ENCODE measurements around the gene ACSL4.

ACSL4 gene

DNA sequence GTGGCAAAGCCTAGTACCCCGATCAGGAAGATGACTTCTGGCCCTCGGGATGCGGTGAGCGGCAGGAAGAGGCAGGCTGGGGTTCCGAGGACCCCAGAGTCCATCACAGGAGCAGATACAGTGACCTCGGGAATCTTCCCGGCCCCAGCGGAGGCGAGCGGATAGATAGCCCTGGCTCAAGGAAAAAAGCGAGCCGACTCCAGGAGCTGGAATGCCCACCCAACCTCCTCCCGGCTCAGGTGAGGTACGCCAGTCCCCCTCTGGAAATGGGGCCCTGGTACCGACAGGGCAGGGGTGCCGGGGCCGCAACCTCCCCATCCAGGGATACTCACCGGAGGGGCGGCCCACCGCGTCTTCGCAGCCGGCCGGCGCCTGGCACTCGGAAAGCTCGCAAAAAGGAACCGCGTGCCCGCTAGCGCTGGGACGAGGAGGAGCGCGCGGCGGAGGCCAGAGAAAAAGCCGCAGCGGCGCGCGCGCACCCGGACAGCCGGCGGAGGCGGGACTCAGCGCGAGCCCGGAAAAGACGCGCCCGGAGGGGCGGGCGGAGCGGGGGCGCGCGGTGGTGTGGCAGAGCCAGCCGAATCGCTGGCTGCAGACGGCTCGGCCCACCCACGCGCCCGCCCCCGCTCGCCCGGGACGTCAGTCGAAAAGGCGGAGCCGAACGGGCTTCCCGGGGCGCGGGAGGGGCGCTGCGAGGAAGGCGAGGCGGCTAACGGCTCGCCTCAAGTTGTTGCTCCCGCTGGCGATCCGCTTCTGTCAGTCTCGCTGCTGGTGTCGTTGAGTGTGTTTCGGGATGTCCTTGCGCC, at the start of gene ACSL4:
Gene ACSL4 (minus strand): TSS at position 451 of the 806 bp plus-strand sequence. CDS start 49,894 bp downstream, outside the sequence.
- TF ChIP-seq, protein P1, sequence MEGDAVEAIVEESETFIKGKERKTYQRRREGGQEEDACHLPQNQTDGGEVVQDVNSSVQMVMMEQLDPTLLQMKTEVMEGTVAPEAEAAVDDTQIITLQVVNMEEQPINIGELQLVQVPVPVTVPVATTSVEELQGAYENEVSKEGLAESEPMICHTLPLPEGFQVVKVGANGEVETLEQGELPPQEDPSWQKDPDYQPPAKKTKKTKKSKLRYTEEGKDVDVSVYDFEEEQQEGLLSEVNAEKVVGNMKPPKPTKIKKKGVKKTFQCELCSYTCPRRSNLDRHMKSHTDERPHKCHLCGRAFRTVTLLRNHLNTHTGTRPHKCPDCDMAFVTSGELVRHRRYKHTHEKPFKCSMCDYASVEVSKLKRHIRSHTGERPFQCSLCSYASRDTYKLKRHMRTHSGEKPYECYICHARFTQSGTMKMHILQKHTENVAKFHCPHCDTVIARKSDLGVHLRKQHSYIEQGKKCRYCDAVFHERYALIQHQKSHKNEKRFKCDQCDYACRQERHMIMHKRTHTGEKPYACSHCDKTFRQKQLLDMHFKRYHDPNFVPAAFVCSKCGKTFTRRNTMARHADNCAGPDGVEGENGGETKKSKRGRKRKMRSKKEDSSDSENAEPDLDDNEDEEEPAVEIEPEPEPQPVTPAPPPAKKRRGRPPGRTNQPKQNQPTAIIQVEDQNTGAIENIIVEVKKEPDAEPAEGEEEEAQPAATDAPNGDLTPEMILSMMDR (IDR thresholded peaks at IDR 0.05; ENCODE audit: insufficient read depth, missing control alignments) = no peak
- FAIRE-seq = no peak
- no peak for DNase-seq (ENCODE audit: insufficient read length, low spot score)

DNA sequence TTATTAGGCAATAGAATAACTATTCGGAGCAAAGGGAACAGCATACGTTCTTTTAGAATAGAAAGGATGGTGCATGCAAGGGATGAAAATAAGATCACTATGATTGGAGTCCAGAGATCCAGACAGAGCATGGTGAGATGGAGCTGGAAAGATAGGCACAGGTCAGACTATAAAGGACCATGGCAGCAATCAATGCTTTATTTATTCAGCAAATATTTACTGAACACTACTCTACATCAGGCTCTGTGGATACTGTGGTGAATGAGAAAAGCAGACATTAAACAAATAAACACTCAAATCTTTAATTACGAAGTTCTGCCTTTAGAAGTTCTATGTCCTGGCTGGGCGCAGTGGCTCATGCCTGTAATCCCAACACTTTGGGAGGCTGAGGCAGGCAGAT, 44.7 kb upstream of the ACSL4 start:
- TF ChIP-seq, protein P1 (IDR thresholded peaks at IDR 0.05; ENCODE audit: insufficient read depth, missing control alignments) = no peak
- DNase-seq (ENCODE audit: insufficient read length, low spot score) (no peak), FAIRE-seq (no peak)

DNA sequence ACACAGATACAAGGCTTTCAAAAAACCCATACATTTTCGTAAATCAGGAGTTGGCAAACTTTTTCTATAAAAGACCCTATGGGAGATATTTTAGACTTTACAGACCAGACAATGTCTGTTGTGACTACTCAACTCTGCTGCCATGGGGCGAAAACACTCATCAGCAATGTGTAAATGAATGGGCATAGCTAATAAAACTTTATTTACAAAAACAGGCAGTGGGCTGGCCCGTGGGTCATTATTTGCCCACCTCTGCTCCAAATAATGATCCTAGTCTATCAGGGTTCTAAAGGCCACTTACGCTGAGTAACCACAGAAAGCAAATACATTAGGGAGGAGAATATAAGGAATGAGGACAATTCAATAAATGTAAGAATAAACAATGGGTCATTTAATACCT, 43.9 kb upstream of the ACSL4 start:
- DNase-seq (ENCODE audit: insufficient read length, low spot score) (no peak), FAIRE-seq (no peak)

DNA sequence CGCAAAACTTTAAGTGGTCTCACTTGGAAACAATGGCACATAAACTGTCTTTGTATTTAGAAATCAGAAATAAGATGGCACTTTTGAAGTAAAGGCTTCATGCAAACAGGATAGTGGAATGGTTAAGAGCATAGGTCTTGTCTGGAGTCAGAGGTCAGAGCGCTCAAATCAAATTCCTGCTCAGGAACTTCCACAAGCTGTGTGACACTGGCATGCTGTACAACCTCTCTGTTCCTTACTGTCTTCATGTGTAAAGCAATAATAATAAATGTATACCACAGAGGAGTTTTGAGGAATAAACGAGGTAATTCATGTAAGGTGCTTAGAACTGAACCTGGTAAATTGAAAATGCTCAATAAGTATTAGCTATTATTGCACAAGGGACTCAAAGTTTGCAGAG, 43.4 kb upstream of the ACSL4 start:
- DNase-seq (ENCODE audit: insufficient read length, low spot score) (no peak), FAIRE-seq (no peak)
- TF ChIP-seq, protein P1 (IDR thresholded peaks at IDR 0.05; ENCODE audit: insufficient read depth, missing control alignments) = no peak

More for the DNA sequence above, 43.9 kb upstream of the ACSL4 start:
- TF ChIP-seq, protein P1 (IDR thresholded peaks at IDR 0.05; ENCODE audit: insufficient read depth, missing control alignments) = no peak

DNA sequence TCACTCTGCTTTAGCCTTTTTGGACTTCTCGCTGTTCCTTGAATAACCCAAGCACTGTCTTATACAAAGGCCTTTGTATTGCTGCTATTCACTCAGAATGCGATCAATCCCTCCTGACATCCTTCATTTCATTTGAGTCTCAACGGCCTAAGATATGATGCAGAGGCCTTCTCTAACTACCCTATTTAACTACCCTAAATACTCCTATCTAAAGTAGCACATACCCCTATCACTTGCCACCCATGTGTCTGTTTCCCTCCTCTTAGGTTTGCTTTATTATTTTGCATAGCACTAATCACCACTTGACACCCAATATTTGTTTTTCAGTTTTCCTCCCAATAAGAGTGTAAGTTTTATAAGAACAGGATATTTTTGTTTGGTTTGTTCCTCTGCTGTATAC, 42.3 kb upstream of the ACSL4 start:
- DNase-seq (ENCODE audit: insufficient read length, low spot score) (no peak), FAIRE-seq (no peak)
- TF ChIP-seq, protein P1 (IDR thresholded peaks at IDR 0.05; ENCODE audit: insufficient read depth, missing control alignments) = no peak

DNA sequence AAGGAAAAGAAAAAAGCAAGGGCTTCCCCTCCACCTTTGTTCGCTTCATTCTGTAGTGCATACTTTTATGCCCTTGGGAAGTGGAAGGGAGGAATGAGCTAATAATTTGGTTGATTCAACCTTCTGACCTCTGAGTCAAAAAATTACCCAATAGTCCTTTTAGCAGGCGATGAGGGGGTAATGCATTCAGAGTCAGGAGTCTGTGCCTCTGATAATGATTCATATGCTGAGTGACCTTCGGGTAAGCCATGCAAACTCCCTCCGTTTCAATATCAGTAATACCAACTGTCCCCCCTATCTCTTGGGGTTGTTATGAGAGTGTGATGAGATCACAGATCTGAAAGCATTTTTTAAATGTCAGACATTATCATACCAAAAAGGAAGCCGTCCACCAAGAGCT, 41.6 kb upstream of the ACSL4 start:
- DNase-seq (ENCODE audit: insufficient read length, low spot score) (no peak), FAIRE-seq (no peak)
- TF ChIP-seq, protein P1 (IDR thresholded peaks at IDR 0.05; ENCODE audit: insufficient read depth, missing control alignments) = no peak

DNA sequence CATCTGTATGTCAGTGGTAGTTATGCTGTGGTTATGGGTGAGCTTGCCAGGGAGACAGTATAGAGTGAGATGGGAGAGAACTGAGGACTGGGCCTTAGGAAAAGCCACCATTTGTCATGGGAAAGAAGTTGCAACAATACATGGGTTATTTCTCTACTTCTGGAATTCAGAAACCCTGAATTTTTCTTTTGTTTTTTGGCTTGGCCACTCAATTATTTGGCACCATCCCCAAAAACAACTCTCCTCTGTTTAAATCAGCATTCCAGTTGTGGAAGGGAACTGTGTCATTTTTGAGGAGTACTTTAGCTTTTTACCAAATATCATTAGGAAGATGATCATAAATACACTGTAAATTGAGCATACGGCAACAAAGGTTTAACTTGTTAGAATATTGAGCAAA, 41.1 kb upstream of the ACSL4 start:
- FAIRE-seq = no peak
- DNase-seq (ENCODE audit: insufficient read length, low spot score) = no peak
- TF ChIP-seq, protein P1 (IDR thresholded peaks at IDR 0.05; ENCODE audit: insufficient read depth, missing control alignments) = no peak
